Trophoblast cell (in vitro differentiated cells and primary cell): ENCODE results near the gene TAF11.

Experiments
- DNase-seq, 2 donors: peaks; one replicate each; pipeline ENCODE4 v3.0.0-alpha.2; 2016
- H2AFZ ChIP-seq: 2 replicates; pipeline ENCODE4 v1.6.1; 2013; ENCODE audit warnings: low read length, moderate library complexity, mild to moderate bottlenecking; ENCODE audit not compliant: insufficient read depth, poor library complexity
- H2AK5ac ChIP-seq: 2 replicates; pipeline ENCODE4 v1.6.1; 2013; ENCODE audit warnings: mild to moderate bottlenecking, low read length
- H2BK120ac ChIP-seq: 2 replicates; pipeline ENCODE4 v1.6.1; 2013; ENCODE audit warnings: low read length, mild to moderate bottlenecking, moderate library complexity; ENCODE audit not compliant: insufficient read depth, poor library complexity
- H2BK12ac ChIP-seq: 2 replicates; pipeline ENCODE4 v1.6.1; 2013; ENCODE audit warnings: mild to moderate bottlenecking, low read length, moderate library complexity
- H2BK5ac ChIP-seq: 2 replicates; pipeline ENCODE4 v1.6.1; 2013; ENCODE audit warnings: low read length, low read depth, moderate library complexity, mild to moderate bottlenecking; ENCODE audit not compliant: poor library complexity
- H3K14ac ChIP-seq: 2 replicates; pipeline ENCODE4 v1.6.1; 2013; ENCODE audit warnings: mild to moderate bottlenecking, low read length
- H3K18ac ChIP-seq: 2 replicates; pipeline ENCODE4 v1.6.1; 2013; ENCODE audit warnings: mild to moderate bottlenecking, low read length
- H3K23ac ChIP-seq: 2 replicates; pipeline ENCODE4 v1.6.1; 2013; ENCODE audit warnings: low read length
- H3K27ac ChIP-seq: 2 replicates; pipeline ENCODE4 v1.5.1; 2013; ENCODE audit warnings: low read depth, mild to moderate bottlenecking, inconsistent platforms, low read length, moderate library complexity
- H3K27me3 ChIP-seq: 2 replicates; pipeline ENCODE4 v1.6.1; 2013; ENCODE audit warnings: inconsistent platforms, mild to moderate bottlenecking, low read length, moderate library complexity; ENCODE audit not compliant: insufficient read depth
- H3K36me3 ChIP-seq, 2 experiments: 1 replicate in 1 of 2; 2 replicates in 1 of 2; pipeline ENCODE4 v1.6.1; 2013; ENCODE audit warnings: low read length in 2 of 2, mild to moderate bottlenecking in 2 of 2, moderate library complexity in 1 of 2; ENCODE audit not compliant: insufficient read depth in 2 of 2, control insufficient read depth in 1 of 2
- H3K4ac ChIP-seq: 2 replicates; pipeline ENCODE4 v1.6.1; 2013; ENCODE audit warnings: low read depth, mild to moderate bottlenecking, low read length, moderate library complexity
- H3K4me1 ChIP-seq, 2 experiments: 1 replicate in 1 of 2; 2 replicates in 1 of 2; pipeline ENCODE4 v1.6.1; 2013; ENCODE audit warnings: low read length in 2 of 2, mild to moderate bottlenecking in 2 of 2, moderate library complexity in 1 of 2; ENCODE audit not compliant: insufficient read depth in 2 of 2, control insufficient read depth in 1 of 2
- H3K4me2 ChIP-seq: 2 replicates; pipeline ENCODE4 v1.6.1; 2013; ENCODE audit warnings: inconsistent platforms, mild to moderate bottlenecking, low read length, moderate library complexity
- H3K4me3 ChIP-seq: 2 replicates; pipeline ENCODE4 v1.5.1; 2013; ENCODE audit warnings: mild to moderate bottlenecking, low read depth, low read length, inconsistent platforms
- H3K79me1 ChIP-seq: one replicate; pipeline ENCODE4 v1.6.1; 2013; ENCODE audit warnings: low read length
- H3K79me2 ChIP-seq: 2 replicates; pipeline ENCODE4 v1.6.1; 2013; ENCODE audit warnings: low read length, mild to moderate bottlenecking; ENCODE audit not compliant: control insufficient read depth, insufficient read depth, poor library complexity
- H3K9ac ChIP-seq: 2 replicates; pipeline ENCODE4 v1.6.1; 2013; ENCODE audit warnings: mild to moderate bottlenecking, low read length
- H3K9me3 ChIP-seq: 2 replicates; pipeline ENCODE4 v1.6.1; 2013; ENCODE audit warnings: low read depth, mild to moderate bottlenecking, control low read depth, inconsistent platforms, low read length; ENCODE audit not compliant: insufficient read depth
- H4K12ac ChIP-seq: 2 replicates; pipeline ENCODE4 v1.6.1; 2013; ENCODE audit warnings: low read depth, mild to moderate bottlenecking, low read length, moderate library complexity
- H4K8ac ChIP-seq: 2 replicates; pipeline ENCODE4 v1.6.1; 2013; ENCODE audit warnings: low read depth, mild to moderate bottlenecking, low read length, moderate library complexity
- H4K91ac ChIP-seq: one replicate; pipeline ENCODE4 v1.6.1; 2013; ENCODE audit warnings: low read depth, mild to moderate bottlenecking, low read length, moderate library complexity
- WGBS: extraction: QIAGEN DNeasy Blood & Tissue Kit; methylation state at CpG from one replicate; pipeline ENCODE4 v1.1.7; 2013; ENCODE audit warnings: missing lambda C conversion rate; ENCODE audit not compliant: insufficient read length, insufficient coverage; ENCODE audit errors: extremely low coverage; 5-methylcytosine and 5-hydroxymethylcytosine counted together

TAF11 gene

DNA sequence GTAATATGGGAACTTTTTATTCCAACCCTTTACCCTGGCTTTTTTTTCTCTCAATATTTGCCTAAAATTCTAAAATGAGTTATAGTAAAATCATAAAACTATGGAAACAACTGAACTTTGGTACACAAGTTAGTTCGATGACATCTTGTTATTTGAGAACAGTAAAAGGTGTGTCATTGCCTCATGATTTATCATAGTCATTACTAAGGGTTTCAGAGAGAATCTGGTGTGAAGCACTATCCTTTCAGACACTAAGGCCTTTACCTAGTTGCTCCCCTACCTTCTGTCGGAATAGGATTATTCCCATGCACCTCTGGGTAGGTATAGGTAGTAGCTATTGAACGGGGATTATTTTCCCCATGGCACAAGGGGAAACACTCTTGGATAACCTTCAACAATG, 11.4 kb downstream of the TAF11 start:
- Histone ChIP-seq H2AK5ac (no peak overlapping the region), H3K4me3 (no peak overlapping the region), H3K23ac (no peak overlapping the region), H3K4me1 (no peaks in the 10 kb centered on the region), H3K4ac (no peak overlapping the region), H3K9me3 (no peaks in the 10 kb centered on the region), H3K79me2 (no peaks in the 10 kb centered on the region), H2BK5ac (no peak overlapping the region), H3K27me3 (no peaks in the 10 kb centered on the region), H3K79me1 (no peaks in the 10 kb centered on the region), H3K27ac (no peak overlapping the region), H3K4me2 (no peak overlapping the region), H3K36me3 (peaks cover 13 to 22% of the 10 kb centered on the region in 2 experiments), H2AFZ (no peak overlapping the region), H2BK120ac (no peak overlapping the region), H4K91ac (no peak overlapping the region), H2BK12ac (no peak overlapping the region), H3K14ac (no peak overlapping the region), H4K8ac (no peak overlapping the region), H3K9ac (no peak overlapping the region), H4K12ac (no peak overlapping the region), H3K18ac (no peak overlapping the region)
- WGBS, result no CpG with 5 or more reads among the region's 3 CpGs
- DNase-seq, result no peak

DNA sequence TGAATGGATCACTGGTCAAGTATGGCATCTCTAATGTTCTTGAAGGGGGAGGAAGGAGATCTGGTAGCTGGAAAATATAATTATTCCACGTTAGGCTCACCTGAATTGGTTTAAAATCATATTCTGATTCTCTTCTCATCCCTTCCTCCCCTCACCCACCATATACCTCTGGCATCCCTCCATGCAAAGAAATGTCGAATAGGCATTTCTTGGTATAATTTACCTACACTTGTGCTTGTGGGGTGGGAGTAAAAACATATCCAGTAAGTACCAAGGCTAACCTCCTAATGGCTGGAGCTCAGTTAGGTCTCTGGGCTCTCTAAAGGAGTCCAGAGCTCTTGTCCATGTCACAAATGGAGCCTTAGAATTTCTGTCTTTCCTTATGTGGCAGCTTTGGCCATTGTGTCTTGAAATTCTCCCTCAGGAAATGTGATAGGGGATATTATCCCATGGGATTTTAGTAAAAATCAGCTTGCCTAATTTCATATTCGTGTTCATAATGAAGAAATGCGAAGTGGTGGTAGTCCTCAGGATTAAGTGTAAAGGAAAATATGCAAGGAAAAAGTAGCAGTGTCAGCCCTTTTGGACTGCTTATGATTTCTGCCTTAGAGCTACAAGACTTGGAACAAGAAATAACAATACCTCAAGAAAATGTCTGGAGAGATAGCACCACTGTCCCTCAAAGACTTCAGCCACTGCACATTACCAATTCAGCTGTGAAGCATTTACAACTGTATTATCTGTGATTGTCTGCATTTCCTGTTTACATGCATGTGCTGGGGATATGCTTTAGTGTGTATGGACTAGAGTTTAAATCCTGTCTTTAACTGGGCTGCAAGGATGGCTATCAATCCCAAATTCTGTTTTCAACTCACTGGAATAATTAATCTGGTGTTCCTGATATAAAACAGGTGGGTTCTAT, 12.3 kb downstream of the TAF11 start:
- WGBS, result no CpG with 5 or more reads among the region's 4 CpGs

DNA sequence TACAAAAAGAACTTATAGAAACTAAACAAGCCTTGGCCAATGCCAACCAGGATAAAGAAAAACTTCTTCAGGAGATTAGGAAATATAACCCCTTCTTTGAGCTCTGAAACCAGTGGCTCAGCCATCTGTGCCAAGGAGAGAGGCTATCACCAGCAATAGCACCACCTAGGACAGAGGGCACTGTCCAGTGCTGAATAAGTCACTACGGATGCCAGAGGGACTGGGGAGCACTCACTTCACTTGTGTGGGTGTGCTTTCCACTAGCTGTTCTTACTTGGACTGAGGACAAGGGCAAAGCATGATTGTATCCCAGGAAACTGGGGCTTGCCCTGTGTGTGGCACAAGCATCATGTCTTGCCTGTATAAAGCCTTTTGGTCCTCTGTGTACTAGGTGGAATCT, 15.5 kb downstream of the TAF11 start:
- no peak overlapping the region for H3K23ac ChIP-seq
- H3K36me3 ChIP-seq, result peaks cover 19 to 24% of the 10 kb centered on the region in 2 experiments
- no peak overlapping the region for H2AFZ ChIP-seq
- H3K79me1 ChIP-seq, result no peaks in the 10 kb centered on the region
- H3K14ac ChIP-seq, result no peak overlapping the region
- DNase-seq, result no peak
- H2BK12ac ChIP-seq, result no peak overlapping the region
- H2BK5ac ChIP-seq, result no peak overlapping the region
- no peaks in the 10 kb centered on the region for H3K9me3 ChIP-seq
- no peaks in the 10 kb centered on the region for H3K79me2 ChIP-seq
- H3K27me3 ChIP-seq, result no peaks in the 10 kb centered on the region
- H2BK120ac ChIP-seq, result no peak overlapping the region
- no peak overlapping the region for H2AK5ac ChIP-seq
- H3K4me2 ChIP-seq, result no peak overlapping the region
- no peak overlapping the region for H3K9ac ChIP-seq
- H4K8ac ChIP-seq, result no peak overlapping the region
- H4K91ac ChIP-seq, result no peak overlapping the region
- H3K4me3 ChIP-seq, result no peak overlapping the region
- no peaks in the 10 kb centered on the region for H3K4me1 ChIP-seq
- WGBS, result no CpG with 5 or more reads among the region's 1 CpG
- H3K4ac ChIP-seq, result no peak overlapping the region
- H3K18ac ChIP-seq, result no peak overlapping the region
- H4K12ac ChIP-seq, result no peak overlapping the region
- no peak overlapping the region for H3K27ac ChIP-seq

More for the DNA sequence above, 12.3 kb downstream of the TAF11 start:
- no peak for DNase-seq
- H3K4me1 ChIP-seq, result no peaks in the 10 kb centered on the region
- H3K9ac ChIP-seq, result no peak overlapping the region
- no peak overlapping the region for H2BK12ac ChIP-seq
- peaks cover 18 to 27% of the 10 kb centered on the region in 2 experiments for H3K36me3 ChIP-seq
- H3K18ac ChIP-seq, result no peak overlapping the region
- no peak overlapping the region for H4K8ac ChIP-seq
- no peaks in the 10 kb centered on the region for H3K79me1 ChIP-seq
- H3K79me2 ChIP-seq, result no peaks in the 10 kb centered on the region
- no peaks in the 10 kb centered on the region for H3K9me3 ChIP-seq
- no peak overlapping the region for H3K14ac ChIP-seq
- H4K12ac ChIP-seq, result no peak overlapping the region
- H2AK5ac ChIP-seq, result no peak overlapping the region
- H3K23ac ChIP-seq, result no peak overlapping the region
- no peaks in the 10 kb centered on the region for H3K27me3 ChIP-seq
- H4K91ac ChIP-seq, result no peak overlapping the region
- no peak overlapping the region for H3K4me2 ChIP-seq
- no peak overlapping the region for H3K4me3 ChIP-seq
- no peak overlapping the region for H3K4ac ChIP-seq
- H2BK5ac ChIP-seq, result no peak overlapping the region
- H2BK120ac ChIP-seq, result no peak overlapping the region
- no peak overlapping the region for H2AFZ ChIP-seq
- H3K27ac ChIP-seq, result no peak overlapping the region

DNA sequence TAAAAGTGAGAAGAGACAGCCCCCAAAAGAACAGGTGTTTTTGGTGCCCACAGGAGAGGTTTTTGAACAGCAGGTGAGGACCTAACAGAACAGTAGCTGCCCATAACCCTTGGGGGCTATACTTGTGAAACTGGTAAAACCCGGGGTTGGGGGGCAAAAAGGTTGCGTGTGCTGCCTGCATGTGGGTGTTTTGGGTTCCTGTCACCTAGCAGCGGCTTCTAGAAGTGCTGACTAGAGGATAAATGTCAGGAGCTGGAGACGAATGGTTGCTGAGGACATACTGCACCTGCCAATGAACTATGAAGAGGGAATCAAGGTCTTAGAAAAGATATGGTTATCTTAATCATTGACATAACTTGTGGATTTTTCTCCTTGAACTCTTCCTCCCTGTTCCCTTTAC, 16.0 kb downstream of the TAF11 start:
- no peaks in the 10 kb centered on the region for H3K79me1 ChIP-seq
- no CpG with 5 or more reads among the region's 4 CpGs for WGBS
- no peak overlapping the region for H3K9ac ChIP-seq
- DNase-seq, result no peak
- no peak overlapping the region for H3K14ac ChIP-seq
- no peak overlapping the region for H3K18ac ChIP-seq
- no peaks in the 10 kb centered on the region for H3K9me3 ChIP-seq
- no peak overlapping the region for H2AK5ac ChIP-seq
- no peak overlapping the region for H3K4me3 ChIP-seq
- no peak overlapping the region for H2AFZ ChIP-seq
- no peak overlapping the region for H3K27ac ChIP-seq
- no peak overlapping the region for H3K4me2 ChIP-seq
- no peaks in the 10 kb centered on the region for H3K79me2 ChIP-seq
- no peak overlapping the region for H2BK120ac ChIP-seq
- no peaks in the 10 kb centered on the region for H3K4me1 ChIP-seq
- no peak overlapping the region for H4K91ac ChIP-seq
- peaks cover 20 to 27% of the 10 kb centered on the region in 2 experiments for H3K36me3 ChIP-seq
- H4K12ac ChIP-seq, result no peak overlapping the region
- no peak overlapping the region for H2BK5ac ChIP-seq
- H2BK12ac ChIP-seq, result no peak overlapping the region
- H3K27me3 ChIP-seq, result no peaks in the 10 kb centered on the region
- no peak overlapping the region for H3K23ac ChIP-seq
- H3K4ac ChIP-seq, result no peak overlapping the region
- no peak overlapping the region for H4K8ac ChIP-seq
